GM19463 (cell line): ENCODE data around the gene ARHGAP5.

ENCODE experiments used
- ATAC-seq: cut with Tn5 transposase; IDR thresholded peaks from one replicate; pipeline ENCODE4 v1.9.1; 2021; ENCODE audit warnings: mild to moderate bottlenecking, moderate library complexity; ENCODE audit not compliant: unreplicated experiment

ARHGAP5 gene

GRCh38 chr14:32077081-32078022 lies at the start of gene ARHGAP5:
TSS of gene ARHGAP5 (plus strand) at chr14:32077304. CDS start at chr14:32090670, 13,366 bp downstream.
- ATAC-seq: peak; percentile 39

GRCh38 chr14:32028599-32028998 lies 48.5 kb upstream of the ARHGAP5 start:
- ATAC-seq: no peak

- ATAC-seq: no peak
Observed at GRCh38 chr14:32033543-32033942, 43.6 kb upstream of the ARHGAP5 start.

GRCh38 chr14:32038876-32039275 lies 38.2 kb upstream of the ARHGAP5 start:
- ATAC-seq: no peak

- no peak for ATAC-seq
Observed at GRCh38 chr14:32039401-32040030, 37.6 kb upstream of the ARHGAP5 start.

GRCh38 chr14:32043624-32044023 lies 33.5 kb upstream of the ARHGAP5 start:
- ATAC-seq: no peak

GRCh38 chr14:32044454-32044853 lies 32.6 kb upstream of the ARHGAP5 start:
- no peak for ATAC-seq

GRCh38 chr14:32047791-32048190 lies 29.3 kb upstream of the ARHGAP5 start:
- no peak for ATAC-seq

- no peak for ATAC-seq
Observed at GRCh38 chr14:32049361-32050088, 27.6 kb upstream of the ARHGAP5 start.

GRCh38 chr14:32050878-32051277 lies 26.2 kb upstream of the ARHGAP5 start:
- ATAC-seq: no peak

- no peak for ATAC-seq
Observed at GRCh38 chr14:32054536-32054935, 22.6 kb upstream of the ARHGAP5 start.

GRCh38 chr14:32055175-32055574 lies 21.9 kb upstream of the ARHGAP5 start:
- ATAC-seq: no peak

GRCh38 chr14:32059702-32060101 lies 17.4 kb upstream of the ARHGAP5 start:
- ATAC-seq: no peak

- ATAC-seq: no peak
Observed at GRCh38 chr14:32064931-32065330, 12.2 kb upstream of the ARHGAP5 start.

- ATAC-seq: no peak
Observed at GRCh38 chr14:32068708-32069107, 8.4 kb upstream of the ARHGAP5 start.

GRCh38 chr14:32070282-32070681 lies 6.8 kb upstream of the ARHGAP5 start:
- no peak for ATAC-seq

- ATAC-seq: no peak
Observed at GRCh38 chr14:32072676-32073075, 4.4 kb upstream of the ARHGAP5 start.

GRCh38 chr14:32073537-32074189 lies 3.4 kb upstream of the ARHGAP5 start:
- ATAC-seq: no peak

- ATAC-seq: no peak
Observed at GRCh38 chr14:32074887-32075572, 2.1 kb upstream of the ARHGAP5 start.

- ATAC-seq: peak; percentile 26
Observed at GRCh38 chr14:32075672-32076277, 1.3 kb upstream of the ARHGAP5 start.
